ENCODE results near the gene NEK10. TPM values are rescaled to one million over a fixed set of nuclear protein-coding genes. Genes with fewer than 3 reads are reported as not detected.

The NEK10 gene
- total and polyA plus RNA-seq, 4 donors, result 3.5 to 60.3 (median 12.8) TPM

GRCh38 chr3:27281671-27282150 is 87.5 kb downstream of the NEK10 start:
- DNase-seq, result no peak
- no peaks in the 10 kb centered on the region for H3K27me3 ChIP-seq (ENCODE audit: control insufficient read depth in 3 of 3, insufficient read depth in 3 of 3, low read length in 2 of 3)
- no peak overlapping the region for H3K4me3 ChIP-seq
- H3K4me1 ChIP-seq (ENCODE audit: control insufficient read depth in 5 of 5, insufficient read depth in 5 of 5, low read length in 5 of 5), result no peaks in the 10 kb centered on the region
- WGBS, 2 donors, result 83 to 93% methylated on average over 2 of the region's 2 CpGs
- no peak overlapping the region for H3K27ac ChIP-seq (ENCODE audit: low read depth in 1 of 2, low read length in 1 of 2)
- H3K36me3 ChIP-seq (ENCODE audit: control insufficient read depth in 4 of 4, insufficient read depth in 4 of 4, low read length in 4 of 4), result no peaks in the 10 kb centered on the region
- no peaks in the 10 kb centered on the region for H3K9me3 ChIP-seq (ENCODE audit: control insufficient read depth in 4 of 4, insufficient read depth in 3 of 4, low read length in 3 of 4)
- no peak for TF ChIP-seq CTCF (IDR thresholded peaks at IDR 0.05; ENCODE audit: control extremely low read depth, extremely low read depth)
- ATAC-seq (ENCODE audit: insufficient read depth, low FRiP score), result no peak
- no peak overlapping the region for H3K9ac ChIP-seq (ENCODE audit: insufficient read depth in 1 of 2, low read length in 2 of 2)

- 50 to 80% methylated on average over 1 of the region's 1 CpG for WGBS, 2 donors
- DNase-seq, result peak; percentile 41 to 66 (median 49)
- Histone ChIP-seq H3K4me3 (no peak overlapping the region), H3K9ac (ENCODE audit: insufficient read depth in 1 of 2, low read length in 2 of 2) (no peak overlapping the region), H3K4me1 (ENCODE audit: control insufficient read depth in 5 of 5, insufficient read depth in 5 of 5, low read length in 5 of 5) (peaks cover 0 to 2% (median 0%) of the 10 kb centered on the region in 5 donors), H3K9me3 (ENCODE audit: control insufficient read depth in 4 of 4, insufficient read depth in 3 of 4, low read length in 3 of 4) (no peaks in the 10 kb centered on the region), H3K27me3 (ENCODE audit: control insufficient read depth in 3 of 3, insufficient read depth in 3 of 3, low read length in 2 of 3) (no peaks in the 10 kb centered on the region), H3K36me3 (ENCODE audit: control insufficient read depth in 4 of 4, insufficient read depth in 4 of 4, low read length in 4 of 4) (no peaks in the 10 kb centered on the region), H3K27ac (ENCODE audit: low read depth in 1 of 2, low read length in 1 of 2) (no peak overlapping the region)
- no peak for TF ChIP-seq CTCF (IDR thresholded peaks at IDR 0.05; ENCODE audit: control extremely low read depth, extremely low read depth)
- no peak for ATAC-seq (ENCODE audit: insufficient read depth, low FRiP score)
These were observed 90.1 kb downstream of the NEK10 start for GRCh38 chr3:27279123-27279522.

GRCh38 chr3:27278383-27279055 is 90.7 kb downstream of the NEK10 start:
- no peak overlapping the region for H3K4me3 ChIP-seq
- DNase-seq (no peak), ATAC-seq (ENCODE audit: insufficient read depth, low FRiP score) (no peak)
- no peak for TF ChIP-seq CTCF (IDR thresholded peaks at IDR 0.05; ENCODE audit: control extremely low read depth, extremely low read depth)
- 67 to 86% methylated on average over 3 of the region's 3 CpGs for WGBS, 2 donors
- H3K9me3 ChIP-seq (ENCODE audit: control insufficient read depth in 4 of 4, insufficient read depth in 3 of 4, low read length in 3 of 4), result no peaks in the 10 kb centered on the region
- no peak overlapping the region for H3K9ac ChIP-seq (ENCODE audit: insufficient read depth in 1 of 2, low read length in 2 of 2)
- no peaks in the 10 kb centered on the region for H3K36me3 ChIP-seq (ENCODE audit: control insufficient read depth in 4 of 4, insufficient read depth in 4 of 4, low read length in 4 of 4)
- H3K4me1 ChIP-seq (ENCODE audit: control insufficient read depth in 5 of 5, insufficient read depth in 5 of 5, low read length in 5 of 5), result peaks cover 0 to 2% (median 0%) of the 10 kb centered on the region in 5 donors
- H3K27ac ChIP-seq (ENCODE audit: low read depth in 1 of 2, low read length in 1 of 2), result no peak overlapping the region
- no peaks in the 10 kb centered on the region for H3K27me3 ChIP-seq (ENCODE audit: control insufficient read depth in 3 of 3, insufficient read depth in 3 of 3, low read length in 2 of 3)

All from lung (tissue), 12 donors.